Hepatocyte (in vitro differentiated cells): ENCODE measurements around the gene SMIM10. TPM values are rescaled to one million over a fixed set of nuclear protein-coding genes. Genes with fewer than 3 reads are reported as not detected.

Experiments used
- DNase-seq: peaks from one replicate; pipeline ENCODE4 v3.0.0-alpha.2; 2016; ENCODE audit warnings: low spot score
- H2AFZ ChIP-seq: fragments of 200-600 bp; sonication (generic); 2 replicates; pipeline ENCODE4 v1.6.0; 2016; ENCODE audit warnings: antibody characterized with exemption, mild to moderate bottlenecking
- H3K27ac ChIP-seq: fragments of 200-600 bp; sonication (generic); 2 replicates; pipeline ENCODE4 v1.5.1; 2016; ENCODE audit warnings: mild to moderate bottlenecking
- H3K27me3 ChIP-seq: fragments of 200-600 bp; sonication (generic); 2 replicates; pipeline ENCODE4 v1.6.1; 2016
- H3K36me3 ChIP-seq: fragments of 200-600 bp; sonication (generic); replicated peaks from 2 replicates; pipeline ENCODE4 v1.5.1; 2016; ENCODE audit warnings: low read depth; ENCODE audit not compliant: insufficient read depth
- H3K4me1 ChIP-seq: fragments of 200-600 bp; sonication (generic); 2 replicates; pipeline ENCODE4 v1.5.1; 2016; ENCODE audit warnings: mild to moderate bottlenecking, moderate library complexity; ENCODE audit not compliant: insufficient read depth
- H3K4me2 ChIP-seq: fragments of 200-600 bp; sonication (generic); 2 replicates; pipeline ENCODE4 v1.6.0; 2016
- H3K4me3 ChIP-seq: fragments of 200-600 bp; sonication (generic); 2 replicates; pipeline ENCODE4 v1.5.1; 2016; ENCODE audit warnings: mild to moderate bottlenecking
- H3K79me2 ChIP-seq: fragments of 200-600 bp; sonication (generic); 2 replicates; pipeline ENCODE4 v1.6.0; 2017; ENCODE audit warnings: mild to moderate bottlenecking
- H3K9me2 ChIP-seq: fragments of 200-600 bp; sonication (generic); replicated peaks from 2 replicates; pipeline ENCODE4 v1.6.0; 2017; ENCODE audit warnings: mild to moderate bottlenecking; ENCODE audit not compliant: insufficient read depth
- H3K9me3 ChIP-seq: fragments of 200-600 bp; sonication (generic); 2 replicates; pipeline ENCODE4 v1.5.1; 2016; ENCODE audit warnings: low read depth, mild to moderate bottlenecking
- H4K20me1 ChIP-seq: fragments of 200-600 bp; sonication (generic); 2 replicates; pipeline ENCODE4 v1.6.0; 2016; ENCODE audit warnings: mild to moderate bottlenecking; ENCODE audit not compliant: insufficient read depth, poor library complexity, severe bottlenecking
- CTCF ChIP-seq: fragments of 200-600 bp; sonication (generic); IDR thresholded peaks from 2 replicates; pipeline ENCODE4 v1.5.1; 2016; ENCODE audit warnings: antibody characterized with exemption, mild to moderate bottlenecking; ENCODE audit not compliant: poor library complexity
- EZH2 ChIP-seq: fragments of 200-600 bp; sonication (generic); IDR thresholded peaks from 2 replicates; pipeline ENCODE4 v1.6.1; 2016; ENCODE audit warnings: antibody characterized with exemption, mild to moderate bottlenecking, borderline replicate concordance
- EZH2phosphoT487 ChIP-seq: fragments of 200-600 bp; sonication (generic); IDR thresholded peaks from one replicate; pipeline ENCODE4 v1.6.1; 2018; ENCODE audit warnings: antibody characterized with exemption, mild to moderate bottlenecking, low read depth, moderate library complexity; ENCODE audit not compliant: unreplicated experiment, severe bottlenecking
- WGBS: methylation state at CpG from one replicate; pipeline ENCODE4 v1.1.6; 2016; ENCODE audit warnings: low lambda C conversion rate; ENCODE audit errors: missing lambda C conversion rate; 5-methylcytosine and 5-hydroxymethylcytosine counted together
- polyA plus RNA-seq: library from polyadenylated mRNA; unstranded; fragments of >200 nt; fragmentation: Nextera tagmentation; extraction: Ambion mirVana; gene quantifications from 2 replicates; pipeline ENCODE4 v1.2.1, GENCODE V29; 2016
- total RNA-seq: library from RNA; depleted of rRNA; stranded (reverse); fragments of >200 nt; gene quantifications from 2 replicates; pipeline ENCODE4 v1.2.3, GENCODE V29; 2014

Gene SMIM10
- total and polyA plus RNA-seq, 2 experiments from 2014 or later: 2.6 to 4.4 TPM

- H3K79me2 ChIP-seq: no peaks in the 10 kb centered on the region
- H3K27ac ChIP-seq: no peak overlapping the region
- H3K27me3 ChIP-seq: no peaks in the 10 kb centered on the region
- no peaks in the 10 kb centered on the region for H4K20me1 ChIP-seq
- no peak for TF ChIP-seq EZH2
- peak; percentile 50 for TF ChIP-seq CTCF
- DNase-seq: peak; percentile 26
- no peaks in the 10 kb centered on the region for H3K36me3 ChIP-seq
- WGBS: 48% methylated on average over 4 of the region's 4 CpGs
- H3K4me1 ChIP-seq: no peaks in the 10 kb centered on the region
- no peak overlapping the region for H3K4me2 ChIP-seq
- no peak overlapping the region for H3K4me3 ChIP-seq
- no peaks in the 10 kb centered on the region for H3K9me3 ChIP-seq
- H3K9me2 ChIP-seq: no peaks in the 10 kb centered on the region
- no peak overlapping the region for H2AFZ ChIP-seq
Measured at GRCh38 chrX:134999469-134999868, 8.7 kb downstream of the SMIM10 start.

GRCh38 chrX:135000516-135000915 lies 9.7 kb downstream of the SMIM10 start:
- no peak for DNase-seq
- 50% methylated on average over 1 of the region's 1 CpG for WGBS
- no peak for TF ChIP-seq EZH2phosphoT487
- no peak for TF ChIP-seq EZH2
- no peak for TF ChIP-seq CTCF
- Histone ChIP-seq H3K27me3 (no peaks in the 10 kb centered on the region), H3K79me2 (no peaks in the 10 kb centered on the region), H3K9me3 (no peaks in the 10 kb centered on the region), H3K9me2 (no peaks in the 10 kb centered on the region), H2AFZ (no peak overlapping the region), H3K36me3 (no peaks in the 10 kb centered on the region), H3K4me3 (no peak overlapping the region), H3K27ac (no peak overlapping the region), H3K4me1 (no peaks in the 10 kb centered on the region), H4K20me1 (no peaks in the 10 kb centered on the region), H3K4me2 (no peak overlapping the region)

- DNase-seq: peak; percentile 94
- Histone ChIP-seq H3K4me1 (no peaks in the 10 kb centered on the region), H3K36me3 (no peaks in the 10 kb centered on the region), H3K9me2 (no peaks in the 10 kb centered on the region), H2AFZ (peak overlapping the region; percentile 41), H3K79me2 (no peaks in the 10 kb centered on the region), H4K20me1 (no peaks in the 10 kb centered on the region), H3K27me3 (no peaks in the 10 kb centered on the region), H3K4me3 (no peak overlapping the region), H3K9me3 (no peaks in the 10 kb centered on the region), H3K27ac (peak overlapping the region; percentile 81), H3K4me2 (peak overlapping the region; percentile 78)
- TF ChIP-seq EZH2: no peak
- no peak for TF ChIP-seq CTCF
- no peak for TF ChIP-seq EZH2phosphoT487
- WGBS: 31% methylated on average over 35 of the region's 35 CpGs
Measured at GRCh38 chrX:135003876-135004623, 13.3 kb downstream of the SMIM10 start.
